Liver (tissue), 9 donors: ENCODE results near the gene SLC20A1. TPM values are rescaled to one million over a fixed set of nuclear protein-coding genes. Genes with fewer than 3 reads are reported as not detected.

Experiments
- DNase-seq: peaks from one replicate; pipeline ENCODE4 v3.0.0-alpha.2; 2017; ENCODE audit warnings: low spot score
- H3K27ac ChIP-seq, 2 donors: one replicate each; pipeline ENCODE4 v1.7.0; 2013; ENCODE audit warnings: inconsistent platforms in 2 of 2, low read length in 2 of 2, control low read depth in 1 of 2, low read depth in 1 of 2, mild to moderate bottlenecking in 1 of 2
- H3K27me3 ChIP-seq, 4 donors: one replicate each; pipeline versions ENCODE4 v1.6.1 to v1.7.0; 2013; ENCODE audit warnings: low read length in 3 of 4, inconsistent platforms in 1 of 4, mild to moderate bottlenecking in 1 of 4, moderate library complexity in 1 of 4; ENCODE audit not compliant: control insufficient read depth in 4 of 4, insufficient read depth in 4 of 4
- H3K36me3 ChIP-seq, 4 donors: one replicate each; pipeline versions ENCODE4 v1.6.1 to v1.7.0; 2013; ENCODE audit warnings: low read length in 3 of 4, mild to moderate bottlenecking in 3 of 4, low read depth in 1 of 4, moderate library complexity in 1 of 4; ENCODE audit not compliant: control insufficient read depth in 4 of 4, insufficient read depth in 3 of 4
- H3K4me1 ChIP-seq, 4 donors: one replicate each; pipeline versions ENCODE4 v1.6.1 to v1.7.0; 2013; ENCODE audit warnings: low read length in 3 of 4, mild to moderate bottlenecking in 3 of 4, moderate library complexity in 1 of 4; ENCODE audit not compliant: control insufficient read depth in 4 of 4, insufficient read depth in 4 of 4
- H3K4me3 ChIP-seq, 3 donors: one replicate each; pipeline versions ENCODE4 v1.6.1 to v1.7.0; 2013; ENCODE audit warnings: low read length in 3 of 3, control low read depth in 1 of 3, low read depth in 1 of 3, mild to moderate bottlenecking in 1 of 3
- H3K9ac ChIP-seq, 2 donors: one replicate each; pipeline ENCODE4 v1.7.0; 2013; ENCODE audit warnings: low read length in 2 of 2, mild to moderate bottlenecking in 2 of 2, moderate library complexity in 2 of 2, control low read depth in 1 of 2, low read depth in 1 of 2
- H3K9me3 ChIP-seq, 4 donors: one replicate each; pipeline versions ENCODE4 v1.6.1 to v1.7.0; 2013; ENCODE audit warnings: low read length in 3 of 4; ENCODE audit not compliant: control insufficient read depth in 4 of 4
- ATF3 ChIP-seq: IDR thresholded peaks from 2 replicates; pipeline ENCODE4 v1.6.1; 2016; ENCODE audit warnings: antibody characterized with exemption
- CTCF ChIP-seq: fragments of 150-350 bp; IDR thresholded peaks from 2 replicates; pipeline ENCODE4 v1.5.1; 2017; ENCODE audit warnings: improper control_type of control experiment, low read depth, low read length; ENCODE audit not compliant: missing input control
- EGR1 ChIP-seq, 2 donors: IDR thresholded peaks; 2 replicates each; pipeline ENCODE4 v1.6.1; 2016 to 2018; ENCODE audit warnings: antibody characterized with exemption in 2 of 2, low read depth in 2 of 2
- FOXA1 ChIP-seq: IDR thresholded peaks from 2 replicates; pipeline ENCODE4 v1.6.1; 2016; ENCODE audit warnings: antibody characterized with exemption
- FOXA2 ChIP-seq: IDR thresholded peaks from 2 replicates; pipeline ENCODE4 v1.6.1; 2016; ENCODE audit warnings: antibody characterized with exemption
- GABPA ChIP-seq, 2 donors: IDR thresholded peaks in 1 of 2; conservative IDR thresholded peaks in 1 of 2; 2 replicates each; pipeline ENCODE4 v1.6.1; 2016; ENCODE audit warnings: antibody characterized with exemption in 2 of 2, mild to moderate bottlenecking in 1 of 2, moderate library complexity in 1 of 2
- HNF4A ChIP-seq, 2 donors: conservative IDR thresholded peaks; 2 replicates each; pipeline ENCODE4 v1.6.1; 2016; ENCODE audit warnings: antibody characterized with exemption in 2 of 2, mild to moderate bottlenecking in 2 of 2
- JUND ChIP-seq, 2 donors: IDR thresholded peaks; 2 replicates each; pipeline ENCODE4 v1.6.1; 2016; ENCODE audit warnings: antibody characterized with exemption in 2 of 2
- MAX ChIP-seq: IDR thresholded peaks from 2 replicates; pipeline ENCODE4 v1.6.1; 2016; ENCODE audit warnings: antibody characterized with exemption
- NR2F2 ChIP-seq: IDR thresholded peaks from 2 replicates; pipeline ENCODE4 v1.6.1; 2016; ENCODE audit warnings: antibody characterized with exemption
- RAD21 ChIP-seq, 2 donors: IDR thresholded peaks; 2 replicates each; pipeline ENCODE4 v1.6.1; 2016; ENCODE audit warnings: antibody characterized with exemption in 2 of 2, mild to moderate bottlenecking in 2 of 2
- RXRA ChIP-seq, 2 donors: IDR thresholded peaks; 2 replicates each; pipeline ENCODE4 v1.6.1; 2017 to 2018; ENCODE audit warnings: antibody characterized with exemption in 2 of 2, mild to moderate bottlenecking in 1 of 2
- SP1 ChIP-seq: IDR thresholded peaks from 2 replicates; pipeline ENCODE4 v1.6.1; 2018; ENCODE audit warnings: antibody characterized with exemption, mild to moderate bottlenecking
- TAF1 ChIP-seq: conservative IDR thresholded peaks from 2 replicates; pipeline ENCODE4 v1.6.1; 2016; ENCODE audit warnings: antibody characterized with exemption, mild to moderate bottlenecking
- YY1 ChIP-seq: IDR thresholded peaks from 2 replicates; pipeline ENCODE4 v1.6.1; 2016; ENCODE audit warnings: antibody characterized with exemption, mild to moderate bottlenecking
- WGBS: extraction: QIAGEN DNeasy Blood & Tissue Kit; methylation state at CpG from one replicate; pipeline ENCODE4 v1.1.7; 2013; 5-methylcytosine and 5-hydroxymethylcytosine counted together
- polyA plus RNA-seq, 2 donors: library from polyadenylated mRNA; stranded (reverse) in 1 of 2; unstranded in 1 of 2; fragments of 200-250 nt in 1 of 2; fragments of >200 nt in 1 of 2; fragmentation: Nextera tagmentation in 1 of 2; extraction: Ambion mirVana in 1 of 2; gene quantifications; one replicate each; pipeline versions ENCODE4 v1.2.1 to v1.2.3, GENCODE V29; 2013 to 2015
- total RNA-seq, 2 donors: library from RNA; depleted of rRNA; stranded (reverse); fragments of >200 nt; gene quantifications; one replicate each; pipeline ENCODE4 v1.2.3, GENCODE V29; 2014
- TF ChIP-seq, protein P1 (sequence below): IDR thresholded peaks from 2 replicates; pipeline ENCODE4 v1.6.1; 2016; ENCODE audit warnings: antibody characterized with exemption, mild to moderate bottlenecking
- donor health status: healthy.
- donor health status: healthy.
- donor health status: healthy.
- donor health status: healthy.
- donor health status: healthy.

SLC20A1 gene
- total and polyA plus RNA-seq, 4 donors, result 15.3 to 56.9 (median 20.0) TPM

DNA sequence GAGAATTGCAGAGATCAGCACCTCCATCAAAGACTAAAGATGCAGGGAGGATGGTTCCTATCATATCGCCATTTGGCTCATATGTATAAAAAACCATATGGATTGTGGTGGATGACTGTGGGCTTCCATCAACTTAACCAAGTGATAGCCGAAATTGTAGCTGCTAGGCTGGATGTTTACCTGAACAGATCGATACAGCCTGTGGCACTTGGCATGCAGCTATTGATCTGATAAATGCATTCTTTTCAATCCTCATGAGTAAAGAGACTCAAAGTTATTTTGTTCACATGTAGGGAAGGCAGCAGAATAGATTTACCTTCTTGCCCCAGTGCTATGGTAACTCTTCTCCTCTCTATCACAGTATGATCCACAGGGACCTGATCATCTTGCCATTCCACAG lies 42.8 kb upstream of the SLC20A1 start:
- Histone ChIP-seq H3K4me1 (peaks cover 7 to 25% (median 12%) of the 10 kb centered on the region in 4 donors), H3K9me3 (no peaks in the 10 kb centered on the region), H3K9ac (no peak overlapping the region), H3K27me3 (no peaks in the 10 kb centered on the region), H3K36me3 (no peaks in the 10 kb centered on the region), H3K4me3 (no peak overlapping the region), H3K27ac (no peak overlapping the region)
- WGBS, result 57% methylated on average over 3 of the region's 3 CpGs
- no peak for DNase-seq
- no peak for TF ChIP-seq MAX

GRCh38 chr2:112603731-112604130 lies 42.0 kb upstream of the SLC20A1 start:
- H3K36me3 ChIP-seq, result no peaks in the 10 kb centered on the region
- DNase-seq, result no peak
- H3K4me1 ChIP-seq, result peaks cover 7 to 25% (median 12%) of the 10 kb centered on the region in 4 donors
- no peak overlapping the region for H3K4me3 ChIP-seq
- no peak overlapping the region for H3K9ac ChIP-seq
- H3K27ac ChIP-seq, result no peak overlapping the region
- 85% methylated on average over 2 of the region's 2 CpGs for WGBS
- no peaks in the 10 kb centered on the region for H3K9me3 ChIP-seq
- no peaks in the 10 kb centered on the region for H3K27me3 ChIP-seq
- TF ChIP-seq CTCF (no peak), ATF3 (no peak), SP1 (no peak), FOXA2 (no peak), TAF1 (no peak), NR2F2 (no peak), EGR1 (IDR thresholded peaks at IDR 0.05; ENCODE audit: low read depth in 2 of 2) (no peak)

- no peak for DNase-seq
- Histone ChIP-seq H3K4me1 (peaks cover 7 to 24% (median 12%) of the 10 kb centered on the region in 4 donors), H3K9ac (no peak overlapping the region), H3K27me3 (no peaks in the 10 kb centered on the region), H3K4me3 (no peak overlapping the region), H3K9me3 (no peaks in the 10 kb centered on the region), H3K36me3 (no peaks in the 10 kb centered on the region), H3K27ac (no peak overlapping the region)
- WGBS, result 86% methylated on average over 4 of the region's 4 CpGs
- TF ChIP-seq, protein P1, sequence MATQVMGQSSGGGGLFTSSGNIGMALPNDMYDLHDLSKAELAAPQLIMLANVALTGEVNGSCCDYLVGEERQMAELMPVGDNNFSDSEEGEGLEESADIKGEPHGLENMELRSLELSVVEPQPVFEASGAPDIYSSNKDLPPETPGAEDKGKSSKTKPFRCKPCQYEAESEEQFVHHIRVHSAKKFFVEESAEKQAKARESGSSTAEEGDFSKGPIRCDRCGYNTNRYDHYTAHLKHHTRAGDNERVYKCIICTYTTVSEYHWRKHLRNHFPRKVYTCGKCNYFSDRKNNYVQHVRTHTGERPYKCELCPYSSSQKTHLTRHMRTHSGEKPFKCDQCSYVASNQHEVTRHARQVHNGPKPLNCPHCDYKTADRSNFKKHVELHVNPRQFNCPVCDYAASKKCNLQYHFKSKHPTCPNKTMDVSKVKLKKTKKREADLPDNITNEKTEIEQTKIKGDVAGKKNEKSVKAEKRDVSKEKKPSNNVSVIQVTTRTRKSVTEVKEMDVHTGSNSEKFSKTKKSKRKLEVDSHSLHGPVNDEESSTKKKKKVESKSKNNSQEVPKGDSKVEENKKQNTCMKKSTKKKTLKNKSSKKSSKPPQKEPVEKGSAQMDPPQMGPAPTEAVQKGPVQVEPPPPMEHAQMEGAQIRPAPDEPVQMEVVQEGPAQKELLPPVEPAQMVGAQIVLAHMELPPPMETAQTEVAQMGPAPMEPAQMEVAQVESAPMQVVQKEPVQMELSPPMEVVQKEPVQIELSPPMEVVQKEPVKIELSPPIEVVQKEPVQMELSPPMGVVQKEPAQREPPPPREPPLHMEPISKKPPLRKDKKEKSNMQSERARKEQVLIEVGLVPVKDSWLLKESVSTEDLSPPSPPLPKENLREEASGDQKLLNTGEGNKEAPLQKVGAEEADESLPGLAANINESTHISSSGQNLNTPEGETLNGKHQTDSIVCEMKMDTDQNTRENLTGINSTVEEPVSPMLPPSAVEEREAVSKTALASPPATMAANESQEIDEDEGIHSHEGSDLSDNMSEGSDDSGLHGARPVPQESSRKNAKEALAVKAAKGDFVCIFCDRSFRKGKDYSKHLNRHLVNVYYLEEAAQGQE, result no peak
- no peak for TF ChIP-seq GABPA (IDR thresholded peaks at IDR 0.05 in 1 of 2, conservative IDR thresholded peaks at IDR 0.05 in 1 of 2)
- TF ChIP-seq YY1, result no peak
- no peak for TF ChIP-seq EGR1 (IDR thresholded peaks at IDR 0.05; ENCODE audit: low read depth in 2 of 2)
- TF ChIP-seq HNF4A (conservative IDR thresholded peaks at IDR 0.05), result no peak
- no peak for TF ChIP-seq CTCF
- TF ChIP-seq SP1, result no peak
- TF ChIP-seq JUND (IDR thresholded peaks at IDR 0.05), result no peak
- TF ChIP-seq RXRA (IDR thresholded peaks at IDR 0.05), result no peak
- no peak for TF ChIP-seq FOXA1
- no peak for TF ChIP-seq TAF1
- no peak for TF ChIP-seq RAD21 (IDR thresholded peaks at IDR 0.05)
Observed at GRCh38 chr2:112604952-112605351, 40.8 kb upstream of the SLC20A1 start.
